SK-N-SH treated with all-trans-retinoic acid at 6 μM for 48 hours (cell line): ENCODE data around the gene PLEKHN1.

Source experiments
- ARNTL ChIP-seq: fragments of 450-650 bp; formaldehyde crosslinking; IDR thresholded peaks from 2 replicates; pipeline ENCODE4 v1.5.0; 2020; ENCODE audit warnings: low read depth, mild to moderate bottlenecking, moderate library complexity, borderline replicate concordance
- CREB5 ChIP-seq: fragments of 250-450 bp; sonication (Bioruptor Pico); IDR thresholded peaks from 2 replicates; pipeline ENCODE4 v1.5.1; 2020; ENCODE audit warnings: low read depth, mild to moderate bottlenecking, moderate library complexity
- CSRNP3 ChIP-seq: fragments of 250-450 bp; sonication (Bioruptor Pico); IDR thresholded peaks from 2 replicates; pipeline ENCODE4 v1.5.1; 2021; ENCODE audit warnings: mild to moderate bottlenecking, moderate library complexity
- ESRRG ChIP-seq: fragments of 250-450 bp; sonication (Bioruptor Pico); IDR thresholded peaks from 2 replicates; pipeline ENCODE4 v1.6.1; 2021; ENCODE audit warnings: mild to moderate bottlenecking
- ISL1 ChIP-seq: fragments of 250-450 bp; sonication (Bioruptor Pico); IDR thresholded peaks from 2 replicates; pipeline ENCODE4 v2.1.2; 2022; ENCODE audit warnings: mild to moderate bottlenecking, moderate library complexity
- OSR1 ChIP-seq: fragments of 250-450 bp; sonication (Bioruptor Pico); IDR thresholded peaks from 2 replicates; pipeline ENCODE4 v1.8.0; 2022; ENCODE audit warnings: moderate library complexity, mild to moderate bottlenecking, inconsistent platforms
- PATZ1 ChIP-seq: fragments of 250-450 bp; sonication (Bioruptor Pico); IDR thresholded peaks from 2 replicates; pipeline ENCODE4 v1.8.0; 2020; ENCODE audit warnings: mild to moderate bottlenecking, moderate library complexity, borderline replicate concordance
- POU6F1 ChIP-seq: fragments of 250-450 bp; sonication (Bioruptor Pico); IDR thresholded peaks from 2 replicates; pipeline ENCODE4 v1.8.0; 2021; ENCODE audit warnings: low read depth, mild to moderate bottlenecking, moderate library complexity, borderline replicate concordance
- PPARA ChIP-seq: fragments of 250-450 bp; sonication (Bioruptor Pico); IDR thresholded peaks from 2 replicates; pipeline ENCODE4 v1.5.0; 2020; ENCODE audit warnings: mild to moderate bottlenecking, borderline replicate concordance
- RARB ChIP-seq: fragments of 250-450 bp; sonication (Bioruptor Pico); IDR thresholded peaks from 2 replicates; pipeline ENCODE4 v1.8.0; 2021; ENCODE audit warnings: mild to moderate bottlenecking, moderate library complexity
- TOX ChIP-seq: fragments of 250-450 bp; sonication (Bioruptor Pico); IDR thresholded peaks from 2 replicates; pipeline ENCODE4 v1.8.0; 2021; ENCODE audit warnings: mild to moderate bottlenecking, moderate library complexity, borderline replicate concordance
- ZFP3 ChIP-seq: fragments of 250-450 bp; sonication (Bioruptor Pico); IDR thresholded peaks from 2 replicates; pipeline ENCODE4 v1.5.0; 2020; ENCODE audit warnings: mild to moderate bottlenecking, moderate library complexity
- ZNF70 ChIP-seq: fragments of 450-650 bp; formaldehyde crosslinking; IDR thresholded peaks from 2 replicates; pipeline ENCODE4 v1.5.0; 2020; ENCODE audit warnings: mild to moderate bottlenecking, moderate library complexity

- TF ChIP-seq ZNF70 (CRISPR knock-in tag) (no peak), ISL1 (no peak), POU6F1 (CRISPR knock-in tag) (no peak), OSR1 (CRISPR knock-in tag) (no peak), RARB (CRISPR knock-in tag) (no peak), ZFP3 (CRISPR knock-in tag) (no peak), TOX (no peak), ARNTL (CRISPR knock-in tag) (no peak), PPARA (CRISPR knock-in tag) (no peak), CREB5 (CRISPR knock-in tag) (no peak), ESRRG (CRISPR knock-in tag) (no peak), PATZ1 (CRISPR knock-in tag) (no peak), CSRNP3 (CRISPR knock-in tag) (no peak)
Measured at GRCh38 chr1:935751-936231, 30.5 kb upstream of the PLEKHN1 start.
